Neural cell (in vitro differentiated cells): ENCODE measurements around the gene SLC22A6. TPM values are rescaled to one million over a fixed set of nuclear protein-coding genes. Genes with fewer than 3 reads are reported as not detected.

Source experiments
- H2AFZ ChIP-seq: fragments of 200-600, 300-800 bp; sonication (generic), shearing (Covaris generic); 2 replicates; pipeline ENCODE4 v1.6.0; 2014; ENCODE audit warnings: low read depth, mild to moderate bottlenecking, antibody characterized with exemption, low read length, moderate library complexity
- H3F3A ChIP-seq: fragments of 200-600 bp; shearing (Covaris generic); 2 replicates; pipeline ENCODE4 v1.6.1; 2016; ENCODE audit warnings: mild to moderate bottlenecking, moderate library complexity, mixed read lengths, antibody characterized with exemption, low read length; ENCODE audit not compliant: insufficient read depth, poor library complexity, severe bottlenecking
- H3K27ac ChIP-seq: fragments of 200-600, 300-800 bp; sonication (generic), shearing (Covaris generic); 2 replicates; pipeline ENCODE4 v1.5.1; 2014; ENCODE audit warnings: mild to moderate bottlenecking, low read length, moderate library complexity
- H3K27me3 ChIP-seq: fragments of 300-800, 200-600 bp; sonication (generic), shearing (Covaris generic); 2 replicates; pipeline ENCODE4 v1.6.0; 2014; ENCODE audit warnings: mild to moderate bottlenecking, low read depth, low read length, moderate library complexity; ENCODE audit not compliant: insufficient read depth
- H3K36me3 ChIP-seq: fragments of 300-800, 200-600 bp; sonication (generic), shearing (Covaris generic); 2 replicates; pipeline ENCODE4 v1.5.1; 2014; ENCODE audit warnings: mild to moderate bottlenecking, antibody characterized with exemption, low read length, moderate library complexity; ENCODE audit not compliant: insufficient read depth
- H3K4me2 ChIP-seq: fragments of 300-800, 200-600 bp; sonication (generic), shearing (Covaris generic); 2 replicates; pipeline ENCODE4 v1.6.0; 2014; ENCODE audit warnings: mild to moderate bottlenecking, low read length
- H3K4me3 ChIP-seq: fragments of 300-800, 200-600 bp; sonication (generic), shearing (Covaris generic); 2 replicates; pipeline ENCODE4 v1.5.1; 2014; ENCODE audit warnings: mild to moderate bottlenecking, low read length, moderate library complexity
- H3K79me2 ChIP-seq: fragments of 200-600 bp; shearing (Covaris generic); replicated peaks from 2 replicates; pipeline ENCODE4 v1.6.0; 2014; ENCODE audit warnings: mild to moderate bottlenecking, low read length, moderate library complexity; ENCODE audit not compliant: insufficient read depth
- H3K9ac ChIP-seq: fragments of 300-800, 200-600 bp; sonication (generic), shearing (Covaris generic); 2 replicates; pipeline ENCODE4 v1.6.1; 2016; ENCODE audit warnings: mild to moderate bottlenecking, low read length, mixed read lengths
- H3K9me2 ChIP-seq: fragments of 200-600 bp; shearing (Covaris generic); 2 replicates; pipeline ENCODE4 v1.6.1; 2016; ENCODE audit warnings: mild to moderate bottlenecking, low read length, mixed read lengths; ENCODE audit not compliant: insufficient read depth
- H3K9me3 ChIP-seq: fragments of 200-600, 300-800 bp; sonication (generic), shearing (Covaris generic); 2 replicates; pipeline ENCODE4 v1.6.1; 2016; ENCODE audit warnings: mild to moderate bottlenecking, mixed run types, low read length, moderate library complexity, mixed read lengths
- H4K20me1 ChIP-seq: fragments of 200-600 bp; shearing (Covaris generic); 2 replicates; pipeline ENCODE4 v1.6.1; 2016; ENCODE audit warnings: mild to moderate bottlenecking, mixed run types; ENCODE audit not compliant: insufficient read depth
- EP300 ChIP-seq: fragments of 450-650 bp; conservative IDR thresholded peaks from 2 replicates; pipeline ENCODE4 v1.6.1; 2014; ENCODE audit warnings: antibody characterized with exemption, mild to moderate bottlenecking, moderate library complexity; ENCODE audit not compliant: poor library complexity, severe bottlenecking
- EZH2 ChIP-seq: fragments of 200-600, 300-800 bp; shearing (Covaris generic), sonication (generic); IDR thresholded peaks from 2 replicates; pipeline ENCODE4 v1.6.1; 2014; ENCODE audit warnings: antibody characterized with exemption, low read length, borderline replicate concordance, mild to moderate bottlenecking; ENCODE audit not compliant: insufficient read depth, poor library complexity, severe bottlenecking
- MXI1 ChIP-seq: fragments of 450-650 bp; conservative IDR thresholded peaks from 2 replicates; pipeline ENCODE4 v1.6.1; 2014; ENCODE audit warnings: antibody characterized with exemption, mild to moderate bottlenecking; ENCODE audit not compliant: poor library complexity, severe bottlenecking
- POLR2AphosphoS5 ChIP-seq: IDR thresholded peaks from 2 replicates; pipeline ENCODE4 v1.6.1; 2012
- RAD21 ChIP-seq: fragments of 450-650 bp; conservative IDR thresholded peaks from 2 replicates; pipeline ENCODE4 v1.6.1; 2014; ENCODE audit warnings: antibody characterized with exemption, mild to moderate bottlenecking, moderate library complexity
- SMC3 ChIP-seq: fragments of 450-650 bp; conservative IDR thresholded peaks from 2 replicates; pipeline ENCODE4 v1.6.1; 2014; ENCODE audit warnings: antibody characterized with exemption, mild to moderate bottlenecking, moderate library complexity; ENCODE audit not compliant: poor library complexity
- TAF1 ChIP-seq: IDR thresholded peaks from 2 replicates; pipeline ENCODE4 v1.6.1; 2012; ENCODE audit warnings: low read depth
- polyA minus RNA-seq: library from RNA; depleted of rRNA, polyadenylated mRNA; stranded (reverse); fragments of >200 nt; gene quantifications from 2 replicates; pipeline ENCODE4 v1.2.3, GENCODE V29; 2014
- polyA plus RNA-seq: library from polyadenylated mRNA; depleted of rRNA; stranded (reverse); fragments of >200 nt; gene quantifications from 2 replicates; pipeline ENCODE4 v1.2.3, GENCODE V29; 2014
- TF ChIP-seq, protein P1 (sequence below): IDR thresholded peaks from 2 replicates; pipeline ENCODE4 v1.6.1; 2012; ENCODE audit warnings: borderline replicate concordance
- TF ChIP-seq, protein P2 (sequence below): fragments of 450-650 bp; IDR thresholded peaks from 2 replicates; pipeline ENCODE4 v1.5.1; 2014; ENCODE audit warnings: antibody characterized with exemption, mild to moderate bottlenecking, moderate library complexity; ENCODE audit not compliant: poor library complexity, severe bottlenecking

The SLC22A6 gene, protein sequence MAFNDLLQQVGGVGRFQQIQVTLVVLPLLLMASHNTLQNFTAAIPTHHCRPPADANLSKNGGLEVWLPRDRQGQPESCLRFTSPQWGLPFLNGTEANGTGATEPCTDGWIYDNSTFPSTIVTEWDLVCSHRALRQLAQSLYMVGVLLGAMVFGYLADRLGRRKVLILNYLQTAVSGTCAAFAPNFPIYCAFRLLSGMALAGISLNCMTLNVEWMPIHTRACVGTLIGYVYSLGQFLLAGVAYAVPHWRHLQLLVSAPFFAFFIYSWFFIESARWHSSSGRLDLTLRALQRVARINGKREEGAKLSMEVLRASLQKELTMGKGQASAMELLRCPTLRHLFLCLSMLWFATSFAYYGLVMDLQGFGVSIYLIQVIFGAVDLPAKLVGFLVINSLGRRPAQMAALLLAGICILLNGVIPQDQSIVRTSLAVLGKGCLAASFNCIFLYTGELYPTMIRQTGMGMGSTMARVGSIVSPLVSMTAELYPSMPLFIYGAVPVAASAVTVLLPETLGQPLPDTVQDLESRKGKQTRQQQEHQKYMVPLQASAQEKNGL
- polyA plus RNA-seq: not detected in 2 replicates
- not detected in 2 replicates for polyA minus RNA-seq

DNA sequence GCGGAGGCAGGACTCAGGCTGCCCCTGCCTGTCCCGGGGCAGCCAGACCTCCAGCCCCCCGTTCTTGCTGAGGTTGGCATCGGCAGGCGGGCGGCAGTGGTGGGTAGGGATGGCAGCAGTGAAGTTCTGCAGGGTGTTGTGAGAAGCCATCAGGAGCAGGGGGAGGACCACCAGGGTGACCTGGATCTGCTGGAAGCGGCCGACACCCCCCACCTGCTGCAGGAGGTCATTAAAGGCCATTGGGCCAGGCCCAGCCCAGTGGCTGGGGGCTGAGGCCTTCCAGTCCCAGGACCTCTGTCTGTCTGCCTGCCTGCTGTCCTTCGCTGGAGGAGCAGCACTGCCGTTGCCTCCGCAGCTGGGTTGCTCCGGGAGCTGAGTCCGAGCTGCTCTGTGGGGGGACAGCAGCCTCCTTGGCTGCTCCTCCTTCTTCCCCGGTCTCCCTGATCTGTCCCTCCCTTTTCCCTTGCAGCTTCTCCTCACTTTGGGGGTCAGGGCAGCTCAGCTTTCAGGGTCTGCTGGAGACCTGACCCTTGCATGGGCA lies at the start of gene SLC22A6:
TSS of gene SLC22A6 (minus strand) at position 517 of the 541 bp plus-strand sequence. CDS start at position 240, 277 bp downstream.
- H2AFZ ChIP-seq: no peak within 1 kb of the TSS
- no peak within 1 kb of the TSS for H3K9ac ChIP-seq
- no peaks in the 10 kb centered on the region for H3K79me2 ChIP-seq
- H3F3A ChIP-seq: no peaks in the 10 kb centered on the region
- no peaks in the 10 kb centered on the region for H3K27me3 ChIP-seq
- no peaks in the 10 kb centered on the region for H4K20me1 ChIP-seq
- H3K9me2 ChIP-seq: no peaks in the 10 kb centered on the region
- no peaks in the 10 kb centered on the region for H3K9me3 ChIP-seq
- H3K4me2 ChIP-seq: no peak within 1 kb of the TSS
- H3K4me3 ChIP-seq: no peak within 1 kb of the TSS
- H3K36me3 ChIP-seq: no peaks in the 10 kb centered on the region
- no peak for TF ChIP-seq SMC3
- TF ChIP-seq, protein P1, sequence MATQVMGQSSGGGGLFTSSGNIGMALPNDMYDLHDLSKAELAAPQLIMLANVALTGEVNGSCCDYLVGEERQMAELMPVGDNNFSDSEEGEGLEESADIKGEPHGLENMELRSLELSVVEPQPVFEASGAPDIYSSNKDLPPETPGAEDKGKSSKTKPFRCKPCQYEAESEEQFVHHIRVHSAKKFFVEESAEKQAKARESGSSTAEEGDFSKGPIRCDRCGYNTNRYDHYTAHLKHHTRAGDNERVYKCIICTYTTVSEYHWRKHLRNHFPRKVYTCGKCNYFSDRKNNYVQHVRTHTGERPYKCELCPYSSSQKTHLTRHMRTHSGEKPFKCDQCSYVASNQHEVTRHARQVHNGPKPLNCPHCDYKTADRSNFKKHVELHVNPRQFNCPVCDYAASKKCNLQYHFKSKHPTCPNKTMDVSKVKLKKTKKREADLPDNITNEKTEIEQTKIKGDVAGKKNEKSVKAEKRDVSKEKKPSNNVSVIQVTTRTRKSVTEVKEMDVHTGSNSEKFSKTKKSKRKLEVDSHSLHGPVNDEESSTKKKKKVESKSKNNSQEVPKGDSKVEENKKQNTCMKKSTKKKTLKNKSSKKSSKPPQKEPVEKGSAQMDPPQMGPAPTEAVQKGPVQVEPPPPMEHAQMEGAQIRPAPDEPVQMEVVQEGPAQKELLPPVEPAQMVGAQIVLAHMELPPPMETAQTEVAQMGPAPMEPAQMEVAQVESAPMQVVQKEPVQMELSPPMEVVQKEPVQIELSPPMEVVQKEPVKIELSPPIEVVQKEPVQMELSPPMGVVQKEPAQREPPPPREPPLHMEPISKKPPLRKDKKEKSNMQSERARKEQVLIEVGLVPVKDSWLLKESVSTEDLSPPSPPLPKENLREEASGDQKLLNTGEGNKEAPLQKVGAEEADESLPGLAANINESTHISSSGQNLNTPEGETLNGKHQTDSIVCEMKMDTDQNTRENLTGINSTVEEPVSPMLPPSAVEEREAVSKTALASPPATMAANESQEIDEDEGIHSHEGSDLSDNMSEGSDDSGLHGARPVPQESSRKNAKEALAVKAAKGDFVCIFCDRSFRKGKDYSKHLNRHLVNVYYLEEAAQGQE: no peak
- no peak for TF ChIP-seq EZH2
- H3K27ac ChIP-seq: no peak within 1 kb of the TSS

DNA sequence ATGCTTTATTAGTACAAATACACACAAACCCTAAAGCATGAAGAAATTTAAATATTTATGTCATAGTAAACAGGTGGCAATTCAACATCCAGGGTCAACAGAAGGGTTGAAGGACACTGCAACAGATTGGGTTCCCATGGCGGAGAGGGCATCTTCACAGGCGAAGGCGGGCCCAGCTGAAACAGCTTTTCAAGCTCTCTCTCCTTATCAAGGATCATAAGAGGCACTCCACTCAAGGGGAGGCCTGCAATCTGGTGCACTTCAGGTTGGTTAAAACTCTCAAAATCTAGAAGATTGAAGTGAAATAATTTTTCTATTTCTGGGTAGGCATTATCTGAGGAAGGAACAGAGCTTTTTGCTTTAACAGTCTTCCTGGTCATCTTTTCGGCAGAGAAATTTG lies 47.7 kb upstream of the SLC22A6 start:
- Histone ChIP-seq H3K9me2 (no peaks in the 10 kb centered on the region), H3K4me3 (no peak overlapping the region), H3K27me3 (no peaks in the 10 kb centered on the region), H3K4me2 (no peak overlapping the region), H3K27ac (no peak overlapping the region), H3K79me2 (no peaks in the 10 kb centered on the region), H3K9me3 (no peaks in the 10 kb centered on the region), H3K9ac (no peak overlapping the region), H3K36me3 (no peaks in the 10 kb centered on the region), H3F3A (no peaks in the 10 kb centered on the region), H2AFZ (no peak overlapping the region), H4K20me1 (no peaks in the 10 kb centered on the region)
- TF ChIP-seq RAD21: no peak
- TF ChIP-seq, protein P1: no peak
- TF ChIP-seq, protein P2, sequence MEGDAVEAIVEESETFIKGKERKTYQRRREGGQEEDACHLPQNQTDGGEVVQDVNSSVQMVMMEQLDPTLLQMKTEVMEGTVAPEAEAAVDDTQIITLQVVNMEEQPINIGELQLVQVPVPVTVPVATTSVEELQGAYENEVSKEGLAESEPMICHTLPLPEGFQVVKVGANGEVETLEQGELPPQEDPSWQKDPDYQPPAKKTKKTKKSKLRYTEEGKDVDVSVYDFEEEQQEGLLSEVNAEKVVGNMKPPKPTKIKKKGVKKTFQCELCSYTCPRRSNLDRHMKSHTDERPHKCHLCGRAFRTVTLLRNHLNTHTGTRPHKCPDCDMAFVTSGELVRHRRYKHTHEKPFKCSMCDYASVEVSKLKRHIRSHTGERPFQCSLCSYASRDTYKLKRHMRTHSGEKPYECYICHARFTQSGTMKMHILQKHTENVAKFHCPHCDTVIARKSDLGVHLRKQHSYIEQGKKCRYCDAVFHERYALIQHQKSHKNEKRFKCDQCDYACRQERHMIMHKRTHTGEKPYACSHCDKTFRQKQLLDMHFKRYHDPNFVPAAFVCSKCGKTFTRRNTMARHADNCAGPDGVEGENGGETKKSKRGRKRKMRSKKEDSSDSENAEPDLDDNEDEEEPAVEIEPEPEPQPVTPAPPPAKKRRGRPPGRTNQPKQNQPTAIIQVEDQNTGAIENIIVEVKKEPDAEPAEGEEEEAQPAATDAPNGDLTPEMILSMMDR: no peak
- no peak for TF ChIP-seq EZH2
- TF ChIP-seq TAF1: no peak
- TF ChIP-seq SMC3: no peak
- no peak for TF ChIP-seq EP300
- TF ChIP-seq MXI1: no peak
- no peak for TF ChIP-seq POLR2AphosphoS5
